Hepatocyte (in vitro differentiated cells): Measurements from ENCODE around the gene HOXD12. TPM values are rescaled to one million over a fixed set of nuclear protein-coding genes. Genes with fewer than 3 reads are reported as not detected.
A peak's percentile ranks its signal among the peaks of the same experiment; 100 is the strongest.

ENCODE experiments used
- DNase-seq: peaks from one replicate; pipeline ENCODE4 v3.0.0-alpha.2; 2016; ENCODE audit warnings: low spot score
- H2AFZ ChIP-seq: fragments of 200-600 bp; sonication (generic); 2 replicates; pipeline ENCODE4 v1.6.0; 2016; ENCODE audit warnings: antibody characterized with exemption, mild to moderate bottlenecking
- H3K27ac ChIP-seq: fragments of 200-600 bp; sonication (generic); 2 replicates; pipeline ENCODE4 v1.5.1; 2016; ENCODE audit warnings: mild to moderate bottlenecking
- H3K27me3 ChIP-seq: fragments of 200-600 bp; sonication (generic); 2 replicates; pipeline ENCODE4 v1.6.1; 2016
- H3K36me3 ChIP-seq: fragments of 200-600 bp; sonication (generic); replicated peaks from 2 replicates; pipeline ENCODE4 v1.5.1; 2016; ENCODE audit warnings: low read depth; ENCODE audit not compliant: insufficient read depth
- H3K4me1 ChIP-seq: fragments of 200-600 bp; sonication (generic); 2 replicates; pipeline ENCODE4 v1.5.1; 2016; ENCODE audit warnings: mild to moderate bottlenecking, moderate library complexity; ENCODE audit not compliant: insufficient read depth
- H3K4me2 ChIP-seq: fragments of 200-600 bp; sonication (generic); 2 replicates; pipeline ENCODE4 v1.6.0; 2016
- H3K4me3 ChIP-seq: fragments of 200-600 bp; sonication (generic); 2 replicates; pipeline ENCODE4 v1.5.1; 2016; ENCODE audit warnings: mild to moderate bottlenecking
- H3K79me2 ChIP-seq: fragments of 200-600 bp; sonication (generic); 2 replicates; pipeline ENCODE4 v1.6.0; 2017; ENCODE audit warnings: mild to moderate bottlenecking
- H3K9me2 ChIP-seq: fragments of 200-600 bp; sonication (generic); replicated peaks from 2 replicates; pipeline ENCODE4 v1.6.0; 2017; ENCODE audit warnings: mild to moderate bottlenecking; ENCODE audit not compliant: insufficient read depth
- H3K9me3 ChIP-seq: fragments of 200-600 bp; sonication (generic); 2 replicates; pipeline ENCODE4 v1.5.1; 2016; ENCODE audit warnings: low read depth, mild to moderate bottlenecking
- H4K20me1 ChIP-seq: fragments of 200-600 bp; sonication (generic); 2 replicates; pipeline ENCODE4 v1.6.0; 2016; ENCODE audit warnings: mild to moderate bottlenecking; ENCODE audit not compliant: insufficient read depth, poor library complexity, severe bottlenecking
- CTCF ChIP-seq: fragments of 200-600 bp; sonication (generic); IDR thresholded peaks from 2 replicates; pipeline ENCODE4 v1.5.1; 2016; ENCODE audit warnings: antibody characterized with exemption, mild to moderate bottlenecking; ENCODE audit not compliant: poor library complexity
- EZH2 ChIP-seq: fragments of 200-600 bp; sonication (generic); IDR thresholded peaks from 2 replicates; pipeline ENCODE4 v1.6.1; 2016; ENCODE audit warnings: antibody characterized with exemption, mild to moderate bottlenecking, borderline replicate concordance
- EZH2phosphoT487 ChIP-seq: fragments of 200-600 bp; sonication (generic); IDR thresholded peaks from one replicate; pipeline ENCODE4 v1.6.1; 2018; ENCODE audit warnings: antibody characterized with exemption, mild to moderate bottlenecking, low read depth, moderate library complexity; ENCODE audit not compliant: unreplicated experiment, severe bottlenecking
- WGBS: methylation state at CpG from one replicate; pipeline ENCODE4 v1.1.6; 2016; ENCODE audit warnings: low lambda C conversion rate; ENCODE audit errors: missing lambda C conversion rate; 5-methylcytosine and 5-hydroxymethylcytosine counted together
- polyA plus RNA-seq: library from polyadenylated mRNA; unstranded; fragments of >200 nt; fragmentation: Nextera tagmentation; extraction: Ambion mirVana; gene quantifications from 2 replicates; pipeline ENCODE4 v1.2.1, GENCODE V29; 2016
- total RNA-seq: library from RNA; depleted of rRNA; stranded (reverse); fragments of >200 nt; gene quantifications from 2 replicates; pipeline ENCODE4 v1.2.3, GENCODE V29; 2014

Gene HOXD12
- total and polyA plus RNA-seq, 2 experiments from 2014 or later: 3.3 to 29.0 TPM

- Histone ChIP-seq H3K4me2 (no peak overlapping the region), H3K36me3 (no peaks in the 10 kb centered on the region), H3K9me2 (no peaks in the 10 kb centered on the region), H3K4me3 (no peak overlapping the region), H3K27me3 (peaks cover 99% of the 10 kb centered on the region), H3K4me1 (peaks cover 7% of the 10 kb centered on the region), H3K79me2 (peaks cover 42% of the 10 kb centered on the region), H4K20me1 (peaks cover 75% of the 10 kb centered on the region), H2AFZ (no peak overlapping the region), H3K27ac (no peak overlapping the region), H3K9me3 (peaks cover 3% of the 10 kb centered on the region)
- DNase-seq: no peak
- TF ChIP-seq CTCF (no peak), EZH2phosphoT487 (no peak), EZH2 (no peak)
- WGBS: 53% methylated on average over 11 of the region's 11 CpGs
Observed at GRCh38 chr2:176117823-176118371, 18.3 kb downstream of the HOXD12 start.

- TF ChIP-seq EZH2phosphoT487 (no peak), CTCF (peak; percentile 37)
- Histone ChIP-seq H3K4me3 (no peak overlapping the region), H2AFZ (no peak overlapping the region), H3K9me3 (no peaks in the 10 kb centered on the region), H3K9me2 (no peaks in the 10 kb centered on the region), H3K27ac (no peak overlapping the region), H4K20me1 (peaks cover 66% of the 10 kb centered on the region), H3K4me2 (no peak overlapping the region), H3K27me3 (peaks cover 99% of the 10 kb centered on the region), H3K79me2 (peaks cover 33% of the 10 kb centered on the region), H3K36me3 (no peaks in the 10 kb centered on the region), H3K4me1 (peaks cover 13% of the 10 kb centered on the region)
- DNase-seq: no peak
- WGBS: 39% methylated on average over 24 of the region's 24 CpGs
Observed at GRCh38 chr2:176118601-176119339, 19.2 kb downstream of the HOXD12 start.

- peaks cover 13% of the 10 kb centered on the region for H3K4me1 ChIP-seq
- no peaks in the 10 kb centered on the region for H3K9me2 ChIP-seq
- no peak for DNase-seq
- H3K4me2 ChIP-seq: no peak overlapping the region
- no peak overlapping the region for H3K27ac ChIP-seq
- H3K36me3 ChIP-seq: no peaks in the 10 kb centered on the region
- H4K20me1 ChIP-seq: peaks cover 48% of the 10 kb centered on the region
- peak; percentile 15 for TF ChIP-seq EZH2phosphoT487
- TF ChIP-seq CTCF: no peak
- H2AFZ ChIP-seq: no peak overlapping the region
- WGBS: 55% methylated on average over 13 of the region's 13 CpGs
- H3K79me2 ChIP-seq: peaks cover 15% of the 10 kb centered on the region
- no peaks in the 10 kb centered on the region for H3K9me3 ChIP-seq
- no peak overlapping the region for H3K4me3 ChIP-seq
- peaks cover 99% of the 10 kb centered on the region for H3K27me3 ChIP-seq
Observed at GRCh38 chr2:176120364-176121189, 21.0 kb downstream of the HOXD12 start.
